NCI-H510A (cell line): ENCODE measurements around the gene FAM83B.
"Not testable (repeated sequence)": the region's sequence is repeated elsewhere in the genome, so short reads cannot be mapped to it uniquely, and the experiment has no call there.

Experiments used
- DNase-seq: peaks from one replicate; lab custom pipeline; 2025; lab: John Stamatoyannopoulos, UW

FAM83B gene

DNA sequence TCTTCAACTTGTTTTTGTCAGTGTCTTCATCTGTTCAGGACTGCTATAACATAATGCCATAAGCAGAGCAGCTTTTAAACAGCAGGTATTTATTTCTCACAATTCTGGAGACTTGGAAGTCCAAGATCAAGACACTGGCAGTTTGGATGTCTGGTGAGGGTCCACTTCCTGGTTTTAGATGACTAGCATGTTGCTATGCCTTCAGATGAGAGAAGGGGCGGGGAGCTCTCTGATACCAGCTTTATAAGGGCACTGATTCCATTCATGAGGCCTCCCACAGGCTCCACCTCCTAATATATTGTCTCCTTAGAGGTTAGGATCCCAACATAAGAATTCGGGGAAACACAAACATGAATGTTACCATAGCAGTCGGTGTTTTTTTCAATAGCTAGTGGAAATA lies 52.9 kb downstream of the FAM83B start:
- DNase-seq = no peak

DNA sequence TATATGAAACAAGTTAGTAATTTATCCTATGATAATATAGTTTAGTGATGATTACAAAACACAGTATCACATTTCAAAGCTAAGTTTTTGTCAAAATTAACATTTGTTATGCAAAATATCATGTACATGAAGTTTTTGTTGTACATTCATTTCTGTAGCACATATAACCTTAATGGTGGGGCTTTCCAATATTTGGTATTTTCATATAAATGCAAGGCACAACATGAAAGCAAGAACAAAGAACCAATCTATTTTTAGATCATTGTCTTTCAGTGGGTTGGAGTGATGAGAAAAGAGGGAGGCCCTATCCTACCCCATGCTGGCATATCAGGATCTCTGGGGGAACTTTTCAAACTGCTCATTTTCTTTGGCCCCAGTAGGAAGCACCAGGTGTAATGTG lies 53.4 kb downstream of the FAM83B start:
- no peak for DNase-seq

DNA sequence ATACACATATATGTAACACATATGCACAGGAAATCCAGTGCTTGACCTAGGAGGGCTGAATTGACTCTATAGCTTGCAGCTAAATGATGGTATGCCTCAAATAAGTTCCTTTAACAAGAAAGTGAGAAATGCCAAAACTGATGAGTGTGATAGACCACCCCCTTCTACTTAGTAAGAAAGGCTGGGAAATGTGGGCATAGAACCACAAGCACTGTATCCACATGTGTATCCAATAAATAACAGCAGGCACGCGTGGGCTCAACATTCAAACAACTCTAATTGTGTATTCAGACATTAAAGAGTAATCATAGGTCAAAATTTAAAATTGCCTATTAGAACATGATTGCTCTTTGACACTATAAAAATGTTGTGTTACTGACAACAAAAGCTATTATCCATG lies 54.1 kb downstream of the FAM83B start:
- DNase-seq = no peak

DNA sequence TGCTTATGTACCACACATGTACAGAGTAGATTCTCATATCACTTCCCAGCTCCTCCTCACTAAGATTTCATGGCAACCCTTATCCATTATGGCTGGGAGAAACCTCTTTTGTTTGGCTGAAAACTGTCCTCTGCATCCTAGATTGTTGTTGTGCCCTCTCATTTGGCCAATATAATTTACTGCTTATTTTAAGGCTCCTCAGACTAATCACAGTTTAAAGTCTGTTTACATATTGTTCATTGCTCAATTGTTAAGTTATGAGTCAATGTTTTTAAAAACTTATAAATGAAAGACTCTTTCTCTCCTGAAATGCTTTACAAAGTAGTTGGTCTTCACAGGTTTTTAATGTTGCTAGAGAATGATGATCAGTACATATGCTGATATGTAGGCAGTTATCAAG lies 57.3 kb downstream of the FAM83B start:
- DNase-seq = no peak

DNA sequence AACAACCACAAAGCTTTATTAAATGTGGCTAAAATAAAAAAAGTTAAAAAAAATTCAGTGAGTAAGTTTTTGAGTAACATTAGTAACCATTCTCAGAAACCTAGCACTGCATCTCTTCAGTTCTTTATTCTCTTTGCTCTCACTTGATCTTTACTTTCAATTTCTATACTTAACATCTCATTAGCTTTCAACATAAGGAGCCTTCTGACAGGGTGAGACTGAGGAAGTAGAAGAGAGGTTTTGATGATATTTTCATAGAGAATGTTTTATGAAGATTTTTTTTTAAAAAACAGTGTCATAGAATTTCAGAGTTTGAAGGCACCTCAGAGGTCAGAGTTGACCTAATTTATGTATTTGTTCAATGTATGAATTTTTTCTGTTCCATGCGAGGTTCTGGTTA lies 60.8 kb downstream of the FAM83B start:
- no peak for DNase-seq

DNA sequence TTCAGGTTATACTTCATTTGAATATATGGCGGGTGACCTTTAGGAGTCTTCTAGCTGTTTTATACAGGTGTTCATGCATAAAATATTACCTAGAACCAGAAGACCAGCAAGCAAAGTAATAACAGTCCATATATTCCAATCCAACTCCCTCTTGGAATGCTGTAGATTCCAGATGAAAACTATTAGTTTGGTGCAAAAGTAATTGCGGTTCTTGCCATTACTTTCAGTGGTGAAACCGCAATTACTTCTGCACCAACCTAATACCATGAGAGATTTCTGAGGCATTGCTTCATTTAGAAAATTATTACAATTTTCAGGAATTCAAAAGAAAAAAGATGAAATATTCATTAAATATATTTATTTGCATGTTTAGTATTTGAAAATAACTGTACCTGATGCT lies 62.6 kb downstream of the FAM83B start:
- DNase-seq = no peak

DNA sequence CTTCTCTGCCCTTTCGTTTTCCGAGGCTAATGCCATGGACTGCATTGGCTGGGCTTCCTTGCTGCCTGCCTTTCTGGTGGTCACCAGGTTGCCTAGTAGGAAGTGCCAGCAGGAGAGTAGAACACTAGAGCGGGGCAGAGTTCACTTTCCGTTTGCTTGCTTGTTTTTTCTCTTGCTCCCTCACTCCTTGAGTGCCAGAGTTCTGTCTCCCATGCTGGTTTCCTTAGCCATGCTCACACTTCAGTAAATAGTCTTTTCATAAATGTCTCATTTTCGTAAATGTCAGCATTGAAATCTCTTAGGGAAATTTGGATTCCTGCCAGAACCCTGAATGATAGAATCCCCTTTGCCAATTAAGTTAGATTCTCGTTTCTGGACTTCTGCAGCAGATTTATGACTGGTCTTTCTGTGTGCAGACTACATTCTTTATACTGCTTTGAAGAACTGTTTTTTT lies 63.9 kb downstream of the FAM83B start:
- no peak for DNase-seq

DNA sequence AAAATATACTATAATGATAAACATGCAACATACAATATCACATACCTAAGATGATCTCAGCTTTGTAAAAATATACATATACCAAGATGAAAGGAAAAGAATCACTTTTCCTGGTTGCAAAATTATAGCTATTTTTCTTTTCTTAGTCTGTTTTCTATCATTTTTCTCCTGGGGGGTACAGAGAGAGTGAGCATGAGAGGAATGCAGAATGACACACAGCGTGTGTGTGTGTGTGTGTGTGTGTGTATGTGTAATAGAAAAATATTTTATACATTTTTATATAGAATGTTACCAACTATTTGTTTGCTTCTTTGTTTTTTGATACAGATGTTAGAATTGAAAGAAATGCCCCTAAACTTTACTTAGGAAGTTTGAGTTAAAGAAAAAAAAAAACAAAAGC lies 64.3 kb downstream of the FAM83B start:
- no peak for DNase-seq

DNA sequence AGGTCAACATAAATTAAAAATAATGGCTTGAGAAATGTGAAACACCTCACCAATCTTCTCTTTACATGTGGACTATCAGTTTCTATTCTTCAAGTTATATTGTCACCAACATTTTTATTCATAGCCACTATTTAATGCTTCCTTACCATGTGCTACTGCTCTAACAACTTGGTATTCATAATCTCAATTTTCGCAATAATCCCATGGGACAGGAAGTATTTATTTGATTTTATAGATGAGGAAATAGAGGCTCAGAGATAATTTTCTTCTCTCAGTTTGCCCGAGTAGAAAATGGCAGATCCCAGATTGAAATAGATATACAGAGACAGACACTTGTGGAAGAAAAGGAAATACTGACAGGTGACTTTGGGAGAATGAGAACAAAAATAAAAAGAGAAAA lies 66.6 kb downstream of the FAM83B start:
- no peak for DNase-seq

DNA sequence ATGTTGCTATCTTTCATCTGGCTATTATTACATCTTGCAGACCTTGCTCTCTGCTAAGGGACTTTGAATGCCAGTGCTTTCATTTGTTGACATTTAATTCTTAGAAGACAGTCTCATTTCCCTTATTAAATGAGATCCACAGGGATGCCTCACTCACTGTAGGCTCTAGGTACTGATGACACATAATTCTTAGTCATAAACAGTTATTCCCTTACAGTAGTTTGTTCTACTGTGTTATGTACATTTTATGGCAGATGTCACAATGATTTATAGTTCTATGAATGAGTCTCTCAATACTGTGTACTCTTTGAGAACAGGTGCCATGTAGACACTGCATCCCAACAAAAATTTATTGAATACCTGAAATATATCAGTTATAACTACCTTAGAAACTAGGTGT lies 70.3 kb downstream of the FAM83B start:
- DNase-seq = no peak

DNA sequence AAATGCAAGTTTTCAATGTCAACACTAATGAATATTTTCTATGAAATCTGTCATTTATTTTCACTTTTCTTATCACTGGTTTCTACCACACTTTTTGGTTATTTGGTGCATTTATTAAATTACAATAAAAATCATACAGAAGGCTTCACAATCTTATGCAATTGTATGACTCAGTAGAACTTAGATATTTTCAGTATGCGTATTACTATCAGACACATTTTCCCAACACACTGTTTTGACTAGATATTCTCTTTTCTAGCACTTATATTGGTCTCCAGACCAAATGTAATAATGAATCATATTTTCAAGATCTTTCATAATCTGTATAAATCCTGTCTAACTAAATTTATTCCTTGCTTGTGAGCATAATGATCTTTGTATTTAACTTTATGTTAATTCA lies 74.1 kb downstream of the FAM83B start:
- DNase-seq = no peak

DNA sequence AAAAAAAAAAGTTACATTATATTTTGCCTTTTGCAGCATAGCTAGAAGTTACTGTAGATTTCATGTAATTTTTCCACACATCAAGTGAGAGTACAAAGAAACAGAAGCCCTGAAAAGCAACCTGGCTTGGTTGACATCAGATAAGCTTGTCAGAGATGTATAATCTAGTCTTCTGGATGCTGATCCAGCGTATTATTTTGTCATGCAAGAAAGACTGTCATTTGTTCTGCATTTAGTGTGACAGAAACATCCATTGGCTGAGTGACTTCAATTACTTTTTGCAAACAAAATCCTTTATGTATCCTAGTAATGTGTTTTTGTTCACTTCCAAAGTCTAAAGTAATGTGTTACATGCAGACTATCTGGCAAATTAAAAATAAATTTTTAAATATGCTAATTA lies 75.3 kb downstream of the FAM83B start:
- no peak for DNase-seq

DNA sequence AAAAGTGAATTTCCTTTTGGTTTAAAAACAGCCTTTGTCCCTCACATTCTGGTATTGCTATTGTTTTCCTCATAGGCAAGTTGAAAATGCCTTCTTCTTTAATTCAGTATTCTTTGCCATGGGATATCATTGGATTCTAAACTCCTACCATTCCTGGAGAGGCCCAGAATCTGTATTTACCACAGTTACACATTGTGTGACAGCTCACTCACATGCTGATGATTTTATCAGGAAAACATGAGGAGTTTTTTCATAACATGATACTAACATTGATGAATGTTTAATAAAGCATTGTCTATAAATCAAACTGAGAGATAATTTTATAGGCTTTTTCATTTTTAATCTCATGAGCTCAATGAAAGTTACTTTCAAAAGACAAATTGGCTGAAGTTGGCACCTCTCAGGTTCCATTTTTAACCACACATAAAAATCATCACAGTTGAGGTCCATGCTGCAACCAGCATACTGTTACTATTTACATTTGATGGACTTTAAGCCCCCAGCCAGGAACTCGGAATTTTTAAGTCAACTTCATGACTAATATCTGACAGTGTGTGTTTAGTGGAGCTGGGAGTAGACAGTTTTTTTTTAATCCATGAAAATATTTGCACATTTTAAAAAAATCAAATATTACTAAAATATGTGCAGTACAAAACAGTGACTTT lies 82.8 kb downstream of the FAM83B start:
- no peak for DNase-seq

DNA sequence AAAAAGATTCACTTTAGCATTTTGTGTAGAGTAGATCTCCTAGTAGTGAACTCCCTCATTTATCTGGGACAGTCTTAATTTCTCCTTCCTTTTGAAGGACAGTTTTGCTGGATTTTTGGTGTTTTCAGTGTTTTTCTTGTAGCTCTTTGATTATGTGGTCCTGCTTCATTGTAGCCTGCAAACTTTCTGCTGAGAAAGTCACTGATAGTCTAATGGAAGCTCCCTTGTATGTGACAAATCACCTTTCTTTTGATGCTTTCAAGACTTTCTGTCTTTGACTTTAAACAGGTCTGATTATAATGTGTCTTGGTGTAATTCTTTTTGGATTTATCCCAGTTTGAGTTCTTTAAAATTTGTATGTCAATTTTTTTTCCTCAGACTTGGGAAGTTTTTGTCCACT lies 86.1 kb downstream of the FAM83B start:
- DNase-seq = no peak

DNA sequence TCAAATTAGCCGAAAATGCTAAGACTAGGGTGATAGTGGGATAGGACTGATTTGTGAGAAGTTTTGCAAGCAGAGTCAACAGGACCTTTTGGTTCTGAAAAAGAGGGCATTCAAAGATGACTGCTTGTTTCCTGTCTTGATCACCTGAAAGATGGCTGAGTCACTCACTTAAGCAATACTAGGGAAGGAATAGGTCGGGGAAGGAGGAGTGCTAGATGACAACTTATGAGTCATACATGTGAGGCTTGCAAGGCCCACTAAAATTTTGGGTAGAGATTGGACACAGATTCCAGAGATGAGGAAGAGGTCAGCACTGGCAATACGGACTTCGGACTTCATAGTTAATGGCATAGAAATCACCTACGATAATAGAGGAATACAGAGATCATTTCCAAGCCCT lies 89.2 kb downstream of the FAM83B start:
- no peak for DNase-seq

DNA sequence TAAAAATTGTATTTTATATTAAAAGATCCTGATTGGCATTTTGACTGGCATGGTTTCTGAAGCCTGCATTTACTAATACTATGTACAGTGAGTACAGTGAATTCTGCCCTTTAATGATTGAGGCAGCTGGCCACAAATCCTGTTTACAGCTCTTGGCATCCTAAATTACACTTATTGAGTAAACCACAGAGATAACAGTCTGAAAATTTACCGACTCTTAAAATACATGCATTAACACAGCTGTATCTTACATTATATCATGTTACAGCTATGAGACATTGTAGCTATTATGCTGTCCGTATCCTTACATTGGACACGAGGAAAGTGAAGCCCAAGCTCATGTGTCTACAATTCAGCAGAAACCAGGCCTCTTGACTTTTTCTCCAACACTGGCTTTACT lies 90.8 kb downstream of the FAM83B start:
- DNase-seq = no peak

DNA sequence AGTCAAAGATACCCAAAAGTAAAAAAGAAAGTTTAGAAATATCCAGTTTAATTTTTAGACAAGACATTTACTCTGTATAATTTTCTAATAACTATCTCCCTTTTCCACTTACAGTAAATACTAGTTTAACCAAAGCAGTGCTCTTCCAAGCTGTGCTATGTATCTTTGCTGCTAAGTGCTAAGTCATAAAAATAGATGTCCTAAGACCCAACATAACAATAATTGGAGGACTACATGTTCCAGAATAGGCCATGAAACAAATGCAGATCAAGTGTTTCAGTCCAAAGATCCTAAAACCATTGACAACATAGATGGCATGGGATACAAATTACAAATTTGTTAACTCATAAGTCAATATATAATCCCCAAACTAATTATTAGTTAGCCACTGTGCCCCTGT lies 111.1 kb downstream of the FAM83B start:
- DNase-seq = no peak

DNA sequence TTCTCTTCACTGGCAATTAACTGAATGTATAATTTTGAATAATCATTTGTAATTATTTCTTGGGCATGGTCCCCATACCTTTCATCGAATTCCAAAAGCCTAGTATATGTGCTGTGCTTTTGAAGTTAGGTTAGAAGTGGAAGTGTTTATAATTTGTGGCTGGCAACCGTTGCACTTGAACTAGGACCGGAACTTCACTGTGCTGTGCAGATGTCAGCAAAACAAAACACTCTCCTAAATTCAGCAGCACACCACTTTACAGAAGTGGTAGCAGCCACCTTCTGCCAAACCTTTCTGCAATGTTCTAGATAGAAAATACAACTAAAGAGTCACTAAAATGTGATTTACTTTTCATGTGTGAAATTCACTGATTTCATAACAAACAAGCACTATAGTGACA lies 111.9 kb downstream of the FAM83B start:
- DNase-seq = no peak

DNA sequence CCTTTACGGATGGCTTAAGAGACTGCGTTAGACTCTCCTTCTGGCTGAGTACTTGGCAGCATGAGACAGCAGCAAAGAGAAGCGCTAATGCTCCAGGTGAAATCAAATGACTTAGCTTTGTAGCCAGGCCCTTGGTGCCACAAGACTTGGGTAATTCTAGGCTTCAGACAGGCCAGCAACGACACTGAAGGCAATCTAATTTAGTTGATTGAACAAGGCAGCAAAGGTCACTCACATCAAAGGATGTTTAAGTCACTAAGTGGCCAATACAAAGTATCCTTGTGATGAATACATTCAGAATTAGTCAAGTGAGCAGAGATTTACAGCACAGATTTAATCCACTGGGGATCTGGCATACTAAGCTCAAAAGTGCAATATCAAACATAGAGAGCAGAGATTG lies 113.2 kb downstream of the FAM83B start:
- no peak for DNase-seq

DNA sequence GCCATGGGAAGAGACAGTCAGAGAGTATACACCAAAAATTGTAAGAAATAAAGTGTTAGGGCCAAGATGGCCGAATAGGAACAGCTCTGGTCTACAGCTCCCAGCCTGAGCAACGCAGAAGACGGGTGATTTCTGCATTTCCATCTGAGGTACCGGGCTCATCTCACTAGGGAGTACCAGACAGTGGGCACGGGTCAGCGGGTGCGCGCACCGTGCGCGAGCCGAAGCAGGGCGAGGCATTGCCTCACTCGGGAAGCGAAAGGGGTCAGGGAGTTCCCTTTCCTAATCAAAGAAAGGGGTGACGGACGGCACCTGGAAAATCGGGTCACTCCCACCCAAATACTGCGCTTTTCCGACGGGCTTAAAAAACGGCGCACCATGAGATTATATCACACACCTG lies 114.8 kb downstream of the FAM83B start:
- DNase-seq = not testable (repeated sequence)

DNA sequence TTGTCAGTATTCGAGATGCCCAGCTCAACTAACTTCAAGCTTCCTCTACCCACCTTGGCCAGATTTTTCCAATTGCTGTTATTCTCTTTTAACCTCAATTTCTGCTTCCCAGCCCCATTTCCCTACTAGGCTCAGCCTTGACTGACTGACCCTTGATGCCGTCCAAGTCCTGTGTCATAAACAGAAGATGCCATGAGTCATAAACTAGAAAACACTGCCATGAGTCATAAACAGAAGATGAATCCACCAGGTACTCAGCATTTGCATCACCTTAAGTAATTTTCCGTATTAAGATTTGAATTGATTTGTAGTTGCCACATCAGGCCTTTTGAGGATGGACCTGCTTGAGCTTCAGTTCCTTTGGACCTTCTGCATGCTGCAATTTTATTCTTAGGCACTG lies 123.8 kb downstream of the FAM83B start:
- DNase-seq = no peak

DNA sequence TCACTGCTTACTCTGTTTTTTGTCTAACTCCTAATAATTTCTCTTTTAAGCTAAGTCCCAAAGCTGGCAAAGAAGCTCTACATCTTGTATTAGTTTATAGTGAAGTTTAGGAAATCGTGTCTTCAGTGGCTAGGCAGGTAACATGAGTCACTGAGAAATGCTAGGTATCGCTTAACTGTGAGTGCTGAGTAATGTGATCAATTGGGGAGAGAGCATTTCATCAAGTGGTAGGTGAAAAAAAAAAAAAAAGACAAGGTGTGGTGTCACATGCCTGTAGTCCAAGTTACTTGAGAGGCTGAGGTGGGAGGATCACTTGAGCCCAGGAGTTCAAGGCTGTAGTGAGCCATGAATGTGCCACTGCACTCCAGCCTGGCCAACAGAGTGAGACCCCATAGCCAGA lies 125.3 kb downstream of the FAM83B start:
- no peak for DNase-seq

DNA sequence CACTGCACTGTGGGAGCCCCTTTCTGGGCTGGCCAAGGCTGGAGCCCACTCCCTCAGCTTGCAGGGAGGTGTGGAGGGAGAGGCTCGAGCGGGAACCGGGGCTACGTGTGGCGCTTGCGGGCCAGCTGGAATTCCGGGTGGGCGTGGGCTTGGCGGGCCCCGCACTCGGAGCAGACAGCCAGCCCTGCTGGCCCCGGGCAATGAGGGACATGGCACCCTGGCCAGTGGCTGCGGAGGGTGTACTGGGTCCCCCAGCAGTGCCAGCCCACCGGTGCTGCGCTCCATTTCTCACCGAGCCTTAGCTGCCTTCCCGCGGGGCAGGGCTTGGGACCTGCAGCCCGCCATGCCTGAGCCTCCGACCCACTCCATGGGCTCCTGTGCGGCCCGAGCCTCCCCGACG lies 132.6 kb downstream of the FAM83B start:
- DNase-seq = not testable (repeated sequence)

DNA sequence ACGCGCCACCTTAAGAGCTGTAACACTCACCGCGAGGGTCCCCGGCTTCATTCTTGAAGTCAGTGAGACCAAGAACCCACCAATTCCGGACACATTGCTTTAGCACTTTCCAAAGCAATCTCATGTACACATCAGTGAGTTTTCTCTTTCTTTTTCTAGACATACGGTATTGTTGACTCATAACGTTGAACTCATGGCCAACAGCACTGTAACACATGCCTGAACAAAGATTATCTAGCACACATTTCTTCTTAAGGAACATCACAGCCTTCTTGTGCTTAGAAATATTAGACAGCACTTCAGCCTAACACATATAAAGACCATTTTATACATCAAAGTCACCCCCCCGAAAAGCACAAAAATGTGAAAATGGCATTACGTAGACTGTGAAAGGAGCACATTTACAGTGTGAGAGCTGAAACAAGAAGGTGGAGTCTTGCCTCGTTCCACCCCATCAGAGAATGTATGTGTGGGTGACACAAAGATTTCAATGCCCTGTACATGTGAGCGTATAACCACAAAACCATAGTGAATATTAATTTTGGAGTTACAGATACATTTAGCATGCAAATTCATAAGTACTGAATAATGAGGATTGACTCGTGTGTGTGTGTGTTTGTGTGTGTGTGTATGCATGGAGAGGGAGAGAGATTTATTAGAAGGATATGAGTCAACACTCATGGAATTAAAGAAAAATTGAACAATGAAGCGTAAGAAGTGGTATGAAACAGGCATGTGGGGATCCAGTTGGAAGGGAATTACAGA lies 134.1 kb downstream of the FAM83B start:
- no peak for DNase-seq
